ENCODE results near the gene OR10G8. TPM values are rescaled to one million over a fixed set of nuclear protein-coding genes. Genes with fewer than 3 reads are reported as not detected.

The OR10G8 gene
- not detected in 2 replicates for total RNA-seq (2022)
- not detected for Bru-seq, nascent RNA
- BruChase-seq, experiment 1, labeled RNA remaining after a 6-hour chase = percentile 18 among the genes with signal in this experiment
- percentile 13 among the genes with signal in this experiment for BruChase-seq, experiment 2, labeled RNA remaining after a 2-hour chase
- long read RNA-seq = 0 reads

DNA sequence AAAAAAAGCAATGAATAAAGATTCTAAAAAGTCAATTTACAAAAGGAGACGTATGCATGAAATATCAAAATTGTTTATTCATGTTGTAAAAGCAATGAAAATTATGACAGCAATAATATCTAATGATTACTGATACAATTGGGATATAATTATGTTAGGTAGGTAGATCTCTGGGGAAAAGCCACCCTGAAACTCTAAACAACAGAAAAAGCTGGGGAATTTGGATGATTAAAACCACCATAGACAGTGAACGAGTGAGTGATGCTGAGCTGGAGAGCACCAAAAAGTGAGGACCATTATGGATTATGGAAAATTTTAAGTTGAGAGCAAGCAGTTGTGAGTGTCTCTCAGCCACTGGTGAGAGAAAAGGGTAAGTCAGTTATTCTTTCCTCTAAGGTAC is at the start of gene OR10G8:
Gene OR10G8 (plus strand): TSS at position 301 of the 400 bp plus-strand sequence. CDS start 2,825 bp downstream, outside the sequence.
- BruUV-seq (replicated peaks) = no TSS peak
- POLR2A ChIA-PET = no interaction called here
- Mint-ChIP-seq H3K4me3 (ENCODE audit: unreplicated experiment) (no peak within 1 kb of the TSS), H3K36me3 (ENCODE audit: insufficient read depth, unreplicated experiment) (no peaks in the 10 kb centered on the region), H3K4me1 (ENCODE audit: insufficient read depth, unreplicated experiment) (no peaks in the 10 kb centered on the region), H3K9me3 (ENCODE audit: unreplicated experiment) (no peaks in the 10 kb centered on the region), H3K27ac (ENCODE audit: low read depth, unreplicated experiment) (no peak within 1 kb of the TSS), H3K27me3 (ENCODE audit: insufficient read depth, unreplicated experiment) (no peaks in the 10 kb centered on the region)
- TF ChIP-seq, protein P1, sequence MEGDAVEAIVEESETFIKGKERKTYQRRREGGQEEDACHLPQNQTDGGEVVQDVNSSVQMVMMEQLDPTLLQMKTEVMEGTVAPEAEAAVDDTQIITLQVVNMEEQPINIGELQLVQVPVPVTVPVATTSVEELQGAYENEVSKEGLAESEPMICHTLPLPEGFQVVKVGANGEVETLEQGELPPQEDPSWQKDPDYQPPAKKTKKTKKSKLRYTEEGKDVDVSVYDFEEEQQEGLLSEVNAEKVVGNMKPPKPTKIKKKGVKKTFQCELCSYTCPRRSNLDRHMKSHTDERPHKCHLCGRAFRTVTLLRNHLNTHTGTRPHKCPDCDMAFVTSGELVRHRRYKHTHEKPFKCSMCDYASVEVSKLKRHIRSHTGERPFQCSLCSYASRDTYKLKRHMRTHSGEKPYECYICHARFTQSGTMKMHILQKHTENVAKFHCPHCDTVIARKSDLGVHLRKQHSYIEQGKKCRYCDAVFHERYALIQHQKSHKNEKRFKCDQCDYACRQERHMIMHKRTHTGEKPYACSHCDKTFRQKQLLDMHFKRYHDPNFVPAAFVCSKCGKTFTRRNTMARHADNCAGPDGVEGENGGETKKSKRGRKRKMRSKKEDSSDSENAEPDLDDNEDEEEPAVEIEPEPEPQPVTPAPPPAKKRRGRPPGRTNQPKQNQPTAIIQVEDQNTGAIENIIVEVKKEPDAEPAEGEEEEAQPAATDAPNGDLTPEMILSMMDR (IDR thresholded peaks at IDR 0.05; ENCODE audit: unreplicated experiment) = no peak
- intact Hi-C loops (cut with micrococcal nuclease) = no loop called here
- CTCF ChIA-PET = no interaction called here
- no peak for DNase-seq (ENCODE audit: unreplicated experiment)

- DNase-seq (ENCODE audit: unreplicated experiment) = peak; percentile 79
- peaks cover 45% of the 10 kb centered on the region for H3K4me1 Mint-ChIP-seq (ENCODE audit: insufficient read depth, unreplicated experiment)
These were observed 48.8 kb upstream of the OR10G8 start, which contains the start of gene OR10S1 for GRCh38 chr11:123977731-123978347. Gene OR10S1, minus strand, starts transcription at chr11:123977781. Its CDS starts 117 bp downstream, at chr11:123977664.

GRCh38 chr11:123979311-123979710 is 47.3 kb upstream of the OR10G8 start:
- peaks cover 32% of the 10 kb centered on the region for H3K4me1 Mint-ChIP-seq (ENCODE audit: insufficient read depth, unreplicated experiment)
- no TSS peak for BruUV-seq (replicated peaks)
- peaks cover 16% of the 10 kb centered on the region for H3K9me3 Mint-ChIP-seq (ENCODE audit: unreplicated experiment)
- no peak overlapping the region for H3K4me3 Mint-ChIP-seq (ENCODE audit: unreplicated experiment)
- intact Hi-C loops (cut with micrococcal nuclease) = no loop called here
- ChIA-PET CTCF (no interaction called here), POLR2A (interaction anchor here (0.6 kb wide), 1 partner anchor 119 kb away, joined by 3 read pairs; no protein-coding TSS in a partner anchor)
- DNase-seq (ENCODE audit: unreplicated experiment) = no peak
- H3K27me3 Mint-ChIP-seq (ENCODE audit: insufficient read depth, unreplicated experiment) = no peaks in the 10 kb centered on the region
- peak overlapping the region; percentile 89 for H3K27ac Mint-ChIP-seq (ENCODE audit: low read depth, unreplicated experiment)
- H3K36me3 Mint-ChIP-seq (ENCODE audit: insufficient read depth, unreplicated experiment) = peaks cover 6% of the 10 kb centered on the region
- TF ChIP-seq, protein P1 (IDR thresholded peaks at IDR 0.05; ENCODE audit: unreplicated experiment) = no peak

More at GRCh38 chr11:123977731-123978347, 48.8 kb upstream of the OR10G8 start, which contains the start of gene OR10S1:
- H3K36me3 Mint-ChIP-seq (ENCODE audit: insufficient read depth, unreplicated experiment) = peaks cover 6% of the 10 kb centered on the region
- H3K9me3 Mint-ChIP-seq (ENCODE audit: unreplicated experiment) = peaks cover 7% of the 10 kb centered on the region
- BruUV-seq (replicated peaks) = TSS peak; percentile 82
- H3K4me3 Mint-ChIP-seq (ENCODE audit: unreplicated experiment) = no peak within 1 kb of the TSS
- POLR2A ChIA-PET = no interaction called here
- CTCF ChIA-PET = no interaction called here
- H3K27me3 Mint-ChIP-seq (ENCODE audit: insufficient read depth, unreplicated experiment) = no peaks in the 10 kb centered on the region
- intact Hi-C loops (cut with micrococcal nuclease) = no loop called here
- H3K27ac Mint-ChIP-seq (ENCODE audit: low read depth, unreplicated experiment) = peak within 1 kb of the TSS; percentile 89
- TF ChIP-seq, protein P1 (IDR thresholded peaks at IDR 0.05; ENCODE audit: unreplicated experiment) = no peak

DNA sequence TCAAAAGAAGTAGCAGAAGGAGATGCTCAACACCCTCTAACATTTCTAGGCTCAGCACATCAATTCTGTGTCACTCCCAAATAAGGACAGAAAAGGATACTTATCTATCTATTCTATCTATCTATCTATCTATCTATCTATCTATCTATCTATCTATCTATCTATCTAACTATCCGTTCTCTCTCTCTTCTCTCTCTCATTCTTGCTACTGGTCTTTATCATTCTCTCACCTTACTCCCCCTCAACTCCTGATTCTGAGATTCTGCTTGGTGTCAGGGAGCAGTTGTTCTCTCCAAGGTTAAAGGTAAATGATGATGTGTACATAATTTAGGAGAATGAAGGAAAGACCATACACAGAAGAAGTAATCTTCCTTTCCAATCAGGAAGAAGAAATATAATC is 31.5 kb upstream of the OR10G8 start, which contains the start of gene OR10G6:
Gene OR10G6 (minus strand): TSS at position 43 of the 400 bp plus-strand sequence. CDS start 0 bp downstream, at position 43.
- Mint-ChIP-seq H3K27me3 (ENCODE audit: insufficient read depth, unreplicated experiment) (no peaks in the 10 kb centered on the region), H3K4me3 (ENCODE audit: unreplicated experiment) (no peak within 1 kb of the TSS), H3K9me3 (ENCODE audit: unreplicated experiment) (no peaks in the 10 kb centered on the region), H3K36me3 (ENCODE audit: insufficient read depth, unreplicated experiment) (no peaks in the 10 kb centered on the region), H3K4me1 (ENCODE audit: insufficient read depth, unreplicated experiment) (no peaks in the 10 kb centered on the region), H3K27ac (ENCODE audit: low read depth, unreplicated experiment) (no peak within 1 kb of the TSS)
- ChIA-PET CTCF (no interaction called here), POLR2A (interaction anchor here (0.8 kb wide), 1 partner anchor 12 kb away, joined by 3 read pairs; no protein-coding TSS in a partner anchor)
- TF ChIP-seq, protein P1 (IDR thresholded peaks at IDR 0.05; ENCODE audit: unreplicated experiment) = no peak
- intact Hi-C loops (cut with micrococcal nuclease) = no loop called here
- no TSS peak for BruUV-seq (replicated peaks)
- DNase-seq (ENCODE audit: unreplicated experiment) = no peak
